ENCODE data around the gene MAP3K5.

MAP3K5 gene

GRCh38 chr6:136673571-136673970, 118.7 kb downstream of the MAP3K5 start:
- no peak overlapping the region for H3K27ac ChIP-seq (ENCODE audit: low read depth, low read length)
- no peak overlapping the region for H2BK120ac ChIP-seq (ENCODE audit: insufficient read depth, low read length, poor library complexity)
- no peak overlapping the region for H3K4me2 ChIP-seq (ENCODE audit: low read length)
- no peak overlapping the region for H2BK12ac ChIP-seq (ENCODE audit: low read length)
- H3K36me3 ChIP-seq (ENCODE audit: control insufficient read depth in 1 of 2, insufficient read depth in 2 of 2, low read length in 2 of 2), result no peaks in the 10 kb centered on the region
- no peak overlapping the region for H3K23ac ChIP-seq (ENCODE audit: low read length)
- no peak overlapping the region for H4K91ac ChIP-seq (ENCODE audit: low read depth, low read length)
- H3K4me3 ChIP-seq (ENCODE audit: low read depth, low read length), result no peak overlapping the region
- H3K4me1 ChIP-seq (ENCODE audit: control insufficient read depth in 1 of 2, insufficient read depth in 2 of 2, low read length in 2 of 2), result peaks cover 0 to 2% of the 10 kb centered on the region in 2 experiments
- no peaks in the 10 kb centered on the region for H3K9me3 ChIP-seq (ENCODE audit: insufficient read depth, low read depth, low read length)
- no peak overlapping the region for H3K4ac ChIP-seq (ENCODE audit: low read depth, low read length)
- H2AFZ ChIP-seq (ENCODE audit: insufficient read depth, low read length, poor library complexity), result no peak overlapping the region
- peaks cover 2% of the 10 kb centered on the region for H3K79me1 ChIP-seq (ENCODE audit: low read length)
- no peak overlapping the region for H2BK5ac ChIP-seq (ENCODE audit: low read depth, low read length, poor library complexity)
- H3K9ac ChIP-seq (ENCODE audit: low read length), result no peak overlapping the region
- H4K8ac ChIP-seq (ENCODE audit: low read depth, low read length), result no peak overlapping the region
- H2AK5ac ChIP-seq (ENCODE audit: low read length), result no peak overlapping the region
- DNase-seq, result no peak
- no peaks in the 10 kb centered on the region for H3K79me2 ChIP-seq (ENCODE audit: control insufficient read depth, insufficient read depth, low read length, poor library complexity)
- H4K12ac ChIP-seq (ENCODE audit: low read depth, low read length), result no peak overlapping the region
- no peaks in the 10 kb centered on the region for H3K27me3 ChIP-seq (ENCODE audit: insufficient read depth, low read length)
- no peak overlapping the region for H3K18ac ChIP-seq (ENCODE audit: low read length)
- no peak overlapping the region for H3K14ac ChIP-seq (ENCODE audit: low read length)

DNA sequence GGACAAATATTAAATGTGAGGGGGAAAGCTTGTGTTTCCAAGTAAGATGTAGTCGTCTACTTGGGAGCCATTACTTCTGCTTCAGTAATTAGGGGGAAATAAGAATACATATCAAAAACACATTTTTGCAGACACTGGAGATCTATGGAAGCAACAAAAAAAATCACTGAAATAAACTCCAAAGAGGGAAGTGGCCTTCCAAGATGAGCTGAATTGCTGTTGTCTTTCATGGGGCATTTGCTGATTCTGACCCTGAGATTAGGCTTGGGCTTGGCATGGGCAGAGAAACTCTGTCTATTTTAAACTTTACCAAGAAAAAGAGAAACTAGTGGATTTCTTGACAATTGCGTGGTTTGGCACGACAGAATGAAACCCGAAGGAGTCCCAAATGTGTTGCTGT, 120.1 kb downstream of the MAP3K5 start:
- Histone ChIP-seq H4K91ac (ENCODE audit: low read depth, low read length) (no peak overlapping the region), H2BK120ac (ENCODE audit: insufficient read depth, low read length, poor library complexity) (no peak overlapping the region), H3K14ac (ENCODE audit: low read length) (no peak overlapping the region), H3K23ac (ENCODE audit: low read length) (no peak overlapping the region), H3K4me3 (ENCODE audit: low read depth, low read length) (no peak overlapping the region), H4K8ac (ENCODE audit: low read depth, low read length) (no peak overlapping the region), H2AFZ (ENCODE audit: insufficient read depth, low read length, poor library complexity) (no peak overlapping the region), H2BK12ac (ENCODE audit: low read length) (no peak overlapping the region), H3K36me3 (ENCODE audit: control insufficient read depth in 1 of 2, insufficient read depth in 2 of 2, low read length in 2 of 2) (no peaks in the 10 kb centered on the region), H3K79me1 (ENCODE audit: low read length) (no peaks in the 10 kb centered on the region), H3K4me1 (ENCODE audit: control insufficient read depth in 1 of 2, insufficient read depth in 2 of 2, low read length in 2 of 2) (no peaks in the 10 kb centered on the region), H3K9me3 (ENCODE audit: insufficient read depth, low read depth, low read length) (no peaks in the 10 kb centered on the region), H2BK5ac (ENCODE audit: low read depth, low read length, poor library complexity) (no peak overlapping the region), H3K27me3 (ENCODE audit: insufficient read depth, low read length) (no peaks in the 10 kb centered on the region), H3K79me2 (ENCODE audit: control insufficient read depth, insufficient read depth, low read length, poor library complexity) (no peaks in the 10 kb centered on the region), H3K18ac (ENCODE audit: low read length) (no peak overlapping the region), H3K27ac (ENCODE audit: low read depth, low read length) (no peak overlapping the region), H3K9ac (ENCODE audit: low read length) (no peak overlapping the region), H3K4ac (ENCODE audit: low read depth, low read length) (no peak overlapping the region), H4K12ac (ENCODE audit: low read depth, low read length) (no peak overlapping the region), H2AK5ac (ENCODE audit: low read length) (no peak overlapping the region), H3K4me2 (ENCODE audit: low read length) (no peak overlapping the region)
- DNase-seq, result no peak
- WGBS (ENCODE audit: extremely low coverage, insufficient coverage, insufficient read length), result no CpG with 5 or more reads among the region's 4 CpGs

DNA sequence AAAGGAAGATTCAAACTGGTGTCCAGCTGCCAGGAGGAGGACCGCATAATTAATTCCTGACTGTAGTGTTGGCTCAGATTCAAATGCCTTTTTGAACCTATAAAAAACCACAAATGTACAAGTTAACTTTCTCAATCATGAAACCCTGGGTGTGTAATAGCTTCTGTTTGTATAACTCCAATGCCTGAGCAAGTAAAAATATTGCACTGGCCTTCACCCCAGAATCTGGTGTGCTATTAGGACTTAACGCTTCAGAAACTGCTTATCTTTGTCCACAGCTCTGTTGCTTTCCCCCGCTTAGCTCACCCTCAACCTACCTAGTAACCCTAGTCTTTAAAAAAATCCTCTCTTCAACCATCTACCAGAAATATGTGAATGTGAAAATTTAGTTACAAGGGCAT, 123.0 kb downstream of the MAP3K5 start:
- Histone ChIP-seq H2BK5ac (ENCODE audit: low read depth, low read length, poor library complexity) (no peak overlapping the region), H3K27ac (ENCODE audit: low read depth, low read length) (no peak overlapping the region), H2AFZ (ENCODE audit: insufficient read depth, low read length, poor library complexity) (no peak overlapping the region), H3K9me3 (ENCODE audit: insufficient read depth, low read depth, low read length) (no peaks in the 10 kb centered on the region), H3K18ac (ENCODE audit: low read length) (no peak overlapping the region), H3K9ac (ENCODE audit: low read length) (no peak overlapping the region), H3K4me2 (ENCODE audit: low read length) (no peak overlapping the region), H3K27me3 (ENCODE audit: insufficient read depth, low read length) (no peaks in the 10 kb centered on the region), H3K4ac (ENCODE audit: low read depth, low read length) (no peak overlapping the region), H2BK120ac (ENCODE audit: insufficient read depth, low read length, poor library complexity) (no peak overlapping the region), H3K4me3 (ENCODE audit: low read depth, low read length) (no peak overlapping the region), H3K79me1 (ENCODE audit: low read length) (no peaks in the 10 kb centered on the region), H3K14ac (ENCODE audit: low read length) (no peak overlapping the region), H3K79me2 (ENCODE audit: control insufficient read depth, insufficient read depth, low read length, poor library complexity) (no peaks in the 10 kb centered on the region), H3K4me1 (ENCODE audit: control insufficient read depth in 1 of 2, insufficient read depth in 2 of 2, low read length in 2 of 2) (no peaks in the 10 kb centered on the region), H4K8ac (ENCODE audit: low read depth, low read length) (no peak overlapping the region), H2AK5ac (ENCODE audit: low read length) (no peak overlapping the region), H4K12ac (ENCODE audit: low read depth, low read length) (no peak overlapping the region), H3K36me3 (ENCODE audit: control insufficient read depth in 1 of 2, insufficient read depth in 2 of 2, low read length in 2 of 2) (no peaks in the 10 kb centered on the region), H3K23ac (ENCODE audit: low read length) (no peak overlapping the region), H2BK12ac (ENCODE audit: low read length) (no peak overlapping the region), H4K91ac (ENCODE audit: low read depth, low read length) (no peak overlapping the region)
- DNase-seq, result no peak
- no CpG with 5 or more reads among the region's 3 CpGs for WGBS (ENCODE audit: extremely low coverage, insufficient coverage, insufficient read length)

DNA sequence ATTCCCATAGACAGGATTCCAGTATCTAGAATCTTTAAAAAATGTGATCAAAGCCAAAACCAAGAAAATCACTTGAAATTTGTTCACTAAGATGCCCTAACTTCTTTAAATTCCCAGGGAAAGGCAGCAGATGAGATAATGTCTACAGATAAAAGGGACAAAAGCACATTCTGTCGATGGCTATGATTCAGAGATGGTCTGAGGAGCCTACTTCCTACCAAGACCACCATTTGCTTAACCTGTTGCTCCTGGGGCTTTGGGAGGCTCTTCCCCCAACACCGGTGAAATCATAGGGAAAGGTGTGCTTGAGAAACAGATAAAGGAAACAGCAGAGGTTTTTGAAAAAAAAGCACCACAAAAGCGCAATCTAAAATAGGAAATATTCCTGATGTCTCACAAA, 123.7 kb downstream of the MAP3K5 start:
- H3K9ac ChIP-seq (ENCODE audit: low read length), result no peak overlapping the region
- no peak overlapping the region for H4K91ac ChIP-seq (ENCODE audit: low read depth, low read length)
- no peak overlapping the region for H2BK12ac ChIP-seq (ENCODE audit: low read length)
- H4K8ac ChIP-seq (ENCODE audit: low read depth, low read length), result no peak overlapping the region
- H3K14ac ChIP-seq (ENCODE audit: low read length), result no peak overlapping the region
- no peak overlapping the region for H2BK5ac ChIP-seq (ENCODE audit: low read depth, low read length, poor library complexity)
- H2BK120ac ChIP-seq (ENCODE audit: insufficient read depth, low read length, poor library complexity), result no peak overlapping the region
- no peaks in the 10 kb centered on the region for H3K36me3 ChIP-seq (ENCODE audit: control insufficient read depth in 1 of 2, insufficient read depth in 2 of 2, low read length in 2 of 2)
- H3K23ac ChIP-seq (ENCODE audit: low read length), result no peak overlapping the region
- H3K4ac ChIP-seq (ENCODE audit: low read depth, low read length), result no peak overlapping the region
- no CpG with 5 or more reads among the region's 3 CpGs for WGBS (ENCODE audit: extremely low coverage, insufficient coverage, insufficient read length)
- no peak overlapping the region for H3K27ac ChIP-seq (ENCODE audit: low read depth, low read length)
- no peaks in the 10 kb centered on the region for H3K27me3 ChIP-seq (ENCODE audit: insufficient read depth, low read length)
- no peak overlapping the region for H3K4me3 ChIP-seq (ENCODE audit: low read depth, low read length)
- no peak overlapping the region for H2AFZ ChIP-seq (ENCODE audit: insufficient read depth, low read length, poor library complexity)
- H3K4me1 ChIP-seq (ENCODE audit: control insufficient read depth in 1 of 2, insufficient read depth in 2 of 2, low read length in 2 of 2), result no peaks in the 10 kb centered on the region
- H3K9me3 ChIP-seq (ENCODE audit: insufficient read depth, low read depth, low read length), result no peaks in the 10 kb centered on the region
- H3K79me1 ChIP-seq (ENCODE audit: low read length), result no peaks in the 10 kb centered on the region
- peak in 1 of 2 donors; percentile 47 for DNase-seq
- H4K12ac ChIP-seq (ENCODE audit: low read depth, low read length), result no peak overlapping the region
- H3K79me2 ChIP-seq (ENCODE audit: control insufficient read depth, insufficient read depth, low read length, poor library complexity), result no peaks in the 10 kb centered on the region
- H3K18ac ChIP-seq (ENCODE audit: low read length), result no peak overlapping the region
- H2AK5ac ChIP-seq (ENCODE audit: low read length), result no peak overlapping the region
- H3K4me2 ChIP-seq (ENCODE audit: low read length), result no peak overlapping the region

Measured in trophoblast cell (in vitro differentiated cells and primary cell).